ENCODE data around the gene COL17A1.
A peak's percentile ranks its signal among the peaks of the same experiment; 100 is the strongest.

COL17A1 gene

GRCh38 chr10:103986360-103986759, 99.3 kb downstream of the COL17A1 start:
- WGBS (ENCODE audit: extremely low coverage, insufficient coverage, insufficient read length), result no CpG with 5 or more reads among the region's 7 CpGs
- H3K4me3 ChIP-seq (ENCODE audit: low read depth, low read length), result no peak overlapping the region

GRCh38 chr10:103985726-103986125, 100.0 kb downstream of the COL17A1 start:
- Histone ChIP-seq H2BK120ac (ENCODE audit: insufficient read depth, low read length, poor library complexity) (no peak overlapping the region), H2AFZ (ENCODE audit: insufficient read depth, low read length, poor library complexity) (no peak overlapping the region), H3K4me3 (ENCODE audit: low read depth, low read length) (no peak overlapping the region), H4K8ac (ENCODE audit: low read depth, low read length) (no peak overlapping the region), H4K12ac (ENCODE audit: low read depth, low read length) (no peak overlapping the region), H3K27ac (ENCODE audit: low read depth, low read length) (no peak overlapping the region), H3K79me1 (ENCODE audit: low read length) (no peaks in the 10 kb centered on the region), H3K18ac (ENCODE audit: low read length) (no peak overlapping the region), H3K4me1 (ENCODE audit: control insufficient read depth in 1 of 2, insufficient read depth in 2 of 2, low read length in 2 of 2) (no peaks in the 10 kb centered on the region), H2AK5ac (ENCODE audit: low read length) (no peak overlapping the region), H3K27me3 (ENCODE audit: insufficient read depth, low read length) (no peaks in the 10 kb centered on the region), H3K4ac (ENCODE audit: low read depth, low read length) (no peak overlapping the region), H2BK5ac (ENCODE audit: low read depth, low read length, poor library complexity) (no peak overlapping the region), H3K4me2 (ENCODE audit: low read length) (no peak overlapping the region), H3K36me3 (ENCODE audit: control insufficient read depth in 1 of 2, insufficient read depth in 2 of 2, low read length in 2 of 2) (peaks cover 0 to 2% of the 10 kb centered on the region in 2 experiments), H4K91ac (ENCODE audit: low read depth, low read length) (no peak overlapping the region), H2BK12ac (ENCODE audit: low read length) (no peak overlapping the region), H3K79me2 (ENCODE audit: control insufficient read depth, insufficient read depth, low read length, poor library complexity) (no peaks in the 10 kb centered on the region), H3K14ac (ENCODE audit: low read length) (no peak overlapping the region), H3K23ac (ENCODE audit: low read length) (no peak overlapping the region), H3K9ac (ENCODE audit: low read length) (no peak overlapping the region), H3K9me3 (ENCODE audit: insufficient read depth, low read depth, low read length) (no peaks in the 10 kb centered on the region)
- no peak for DNase-seq

More at GRCh38 chr10:103986360-103986759, 99.3 kb downstream of the COL17A1 start:
- Histone ChIP-seq H2BK120ac (ENCODE audit: insufficient read depth, low read length, poor library complexity) (no peak overlapping the region), H4K12ac (ENCODE audit: low read depth, low read length) (no peak overlapping the region), H3K23ac (ENCODE audit: low read length) (no peak overlapping the region), H2BK5ac (ENCODE audit: low read depth, low read length, poor library complexity) (no peak overlapping the region), H3K79me1 (ENCODE audit: low read length) (no peaks in the 10 kb centered on the region), H2AFZ (ENCODE audit: insufficient read depth, low read length, poor library complexity) (no peak overlapping the region), H2BK12ac (ENCODE audit: low read length) (no peak overlapping the region), H2AK5ac (ENCODE audit: low read length) (no peak overlapping the region), H3K27me3 (ENCODE audit: insufficient read depth, low read length) (no peaks in the 10 kb centered on the region), H3K4me2 (ENCODE audit: low read length) (no peak overlapping the region), H3K14ac (ENCODE audit: low read length) (no peak overlapping the region), H3K9me3 (ENCODE audit: insufficient read depth, low read depth, low read length) (no peaks in the 10 kb centered on the region), H3K27ac (ENCODE audit: low read depth, low read length) (no peak overlapping the region), H3K4ac (ENCODE audit: low read depth, low read length) (no peak overlapping the region), H3K4me1 (ENCODE audit: control insufficient read depth in 1 of 2, insufficient read depth in 2 of 2, low read length in 2 of 2) (no peaks in the 10 kb centered on the region), H4K91ac (ENCODE audit: low read depth, low read length) (no peak overlapping the region), H4K8ac (ENCODE audit: low read depth, low read length) (no peak overlapping the region), H3K36me3 (ENCODE audit: control insufficient read depth in 1 of 2, insufficient read depth in 2 of 2, low read length in 2 of 2) (peaks cover 0 to 2% of the 10 kb centered on the region in 2 experiments), H3K9ac (ENCODE audit: low read length) (no peak overlapping the region), H3K79me2 (ENCODE audit: control insufficient read depth, insufficient read depth, low read length, poor library complexity) (no peaks in the 10 kb centered on the region), H3K18ac (ENCODE audit: low read length) (no peak overlapping the region)
- DNase-seq, result no peak

- H2AK5ac ChIP-seq (ENCODE audit: low read length), result no peak overlapping the region
- WGBS (ENCODE audit: extremely low coverage, insufficient coverage, insufficient read length), result no CpG with 5 or more reads among the region's 4 CpGs
- no peak overlapping the region for H2BK120ac ChIP-seq (ENCODE audit: insufficient read depth, low read length, poor library complexity)
- no peaks in the 10 kb centered on the region for H3K79me2 ChIP-seq (ENCODE audit: control insufficient read depth, insufficient read depth, low read length, poor library complexity)
- no peaks in the 10 kb centered on the region for H3K9me3 ChIP-seq (ENCODE audit: insufficient read depth, low read depth, low read length)
- H3K36me3 ChIP-seq (ENCODE audit: control insufficient read depth in 1 of 2, insufficient read depth in 2 of 2, low read length in 2 of 2), result peaks cover 0 to 2% of the 10 kb centered on the region in 2 experiments
- DNase-seq, result no peak
- no peak overlapping the region for H3K14ac ChIP-seq (ENCODE audit: low read length)
- H2BK5ac ChIP-seq (ENCODE audit: low read depth, low read length, poor library complexity), result no peak overlapping the region
- no peak overlapping the region for H3K18ac ChIP-seq (ENCODE audit: low read length)
- H3K79me1 ChIP-seq (ENCODE audit: low read length), result no peaks in the 10 kb centered on the region
- no peak overlapping the region for H3K9ac ChIP-seq (ENCODE audit: low read length)
- H3K4ac ChIP-seq (ENCODE audit: low read depth, low read length), result no peak overlapping the region
- no peak overlapping the region for H4K8ac ChIP-seq (ENCODE audit: low read depth, low read length)
- H3K4me2 ChIP-seq (ENCODE audit: low read length), result no peak overlapping the region
- no peak overlapping the region for H3K4me3 ChIP-seq (ENCODE audit: low read depth, low read length)
- no peak overlapping the region for H3K23ac ChIP-seq (ENCODE audit: low read length)
- no peak overlapping the region for H2AFZ ChIP-seq (ENCODE audit: insufficient read depth, low read length, poor library complexity)
- no peak overlapping the region for H3K27ac ChIP-seq (ENCODE audit: low read depth, low read length)
- no peaks in the 10 kb centered on the region for H3K27me3 ChIP-seq (ENCODE audit: insufficient read depth, low read length)
- H4K91ac ChIP-seq (ENCODE audit: low read depth, low read length), result no peak overlapping the region
- no peaks in the 10 kb centered on the region for H3K4me1 ChIP-seq (ENCODE audit: control insufficient read depth in 1 of 2, insufficient read depth in 2 of 2, low read length in 2 of 2)
- H4K12ac ChIP-seq (ENCODE audit: low read depth, low read length), result no peak overlapping the region
- no peak overlapping the region for H2BK12ac ChIP-seq (ENCODE audit: low read length)
Measured at GRCh38 chr10:103983367-103983911, 102.2 kb downstream of the COL17A1 start.

- peak in 1 of 2 donors; percentile 34 for DNase-seq
- Histone ChIP-seq H3K14ac (ENCODE audit: low read length) (no peak overlapping the region), H2BK120ac (ENCODE audit: insufficient read depth, low read length, poor library complexity) (no peak overlapping the region), H3K4ac (ENCODE audit: low read depth, low read length) (no peak overlapping the region), H4K91ac (ENCODE audit: low read depth, low read length) (no peak overlapping the region), H3K79me2 (ENCODE audit: control insufficient read depth, insufficient read depth, low read length, poor library complexity) (no peaks in the 10 kb centered on the region), H2AFZ (ENCODE audit: insufficient read depth, low read length, poor library complexity) (no peak overlapping the region), H3K4me1 (ENCODE audit: control insufficient read depth in 1 of 2, insufficient read depth in 2 of 2, low read length in 2 of 2) (no peaks in the 10 kb centered on the region), H3K36me3 (ENCODE audit: control insufficient read depth in 1 of 2, insufficient read depth in 2 of 2, low read length in 2 of 2) (peaks cover 0 to 2% of the 10 kb centered on the region in 2 experiments), H3K27ac (ENCODE audit: low read depth, low read length) (no peak overlapping the region), H2AK5ac (ENCODE audit: low read length) (no peak overlapping the region), H3K9ac (ENCODE audit: low read length) (no peak overlapping the region), H4K8ac (ENCODE audit: low read depth, low read length) (no peak overlapping the region), H3K23ac (ENCODE audit: low read length) (no peak overlapping the region), H3K27me3 (ENCODE audit: insufficient read depth, low read length) (no peaks in the 10 kb centered on the region), H3K4me2 (ENCODE audit: low read length) (no peak overlapping the region), H4K12ac (ENCODE audit: low read depth, low read length) (no peak overlapping the region), H2BK5ac (ENCODE audit: low read depth, low read length, poor library complexity) (no peak overlapping the region), H3K18ac (ENCODE audit: low read length) (no peak overlapping the region), H3K79me1 (ENCODE audit: low read length) (no peaks in the 10 kb centered on the region), H3K4me3 (ENCODE audit: low read depth, low read length) (no peak overlapping the region), H3K9me3 (ENCODE audit: insufficient read depth, low read depth, low read length) (no peaks in the 10 kb centered on the region), H2BK12ac (ENCODE audit: low read length) (no peak overlapping the region)
- no CpG with 5 or more reads among the region's 4 CpGs for WGBS (ENCODE audit: extremely low coverage, insufficient coverage, insufficient read length)
Measured at GRCh38 chr10:103982639-103983038, 103.0 kb downstream of the COL17A1 start.
